Activated T-helper 2 cell treated with anti-CD3 and anti-CD28 coated beads, Interferon-gamma antibody, Interleukin-2, Interleukin-4, amounts not matched to agents 10 μg/mL and 5 μg/mL and 100 μg/mL, durations not matched to agents 14 hours and 24 hours and 36 hours (primary cell): Measurements from ENCODE around the gene TBX15. TPM values are rescaled to one million over a fixed set of nuclear protein-coding genes. Genes with fewer than 3 reads are reported as not detected.
"Not testable (repeated sequence)": the region's sequence is repeated elsewhere in the genome, so short reads cannot be mapped to it uniquely, and the experiment has no call there.

Experiments used
- DNase-seq: peaks from one replicate; pipeline ENCODE4 v3.0.0; 2021; ENCODE audit warnings: low spot score
- H3K27ac Mint-ChIP-seq: one replicate; pipeline ENCODE4 v1.8.0; 2021; ENCODE audit warnings: mixed read lengths
- H3K27me3 Mint-ChIP-seq: one replicate; pipeline ENCODE4 v1.8.0; 2021; ENCODE audit warnings: low read depth, mixed read lengths
- H3K36me3 Mint-ChIP-seq: one replicate; pipeline ENCODE4 v1.8.0; 2021; ENCODE audit warnings: low read depth, mixed read lengths
- H3K4me1 Mint-ChIP-seq: one replicate; pipeline ENCODE4 v1.8.0; 2021; ENCODE audit warnings: low read depth, mixed read lengths
- H3K4me3 Mint-ChIP-seq: one replicate; pipeline ENCODE4 v1.8.0; 2021; ENCODE audit warnings: low read depth, mild to moderate bottlenecking, moderate library complexity, mixed read lengths
- H3K9me3 Mint-ChIP-seq: one replicate; pipeline ENCODE4 v1.8.0; 2021; ENCODE audit warnings: mixed read lengths
- intact Hi-C: fragments of 100-400 bp; cut with micrococcal nuclease; formaldehyde crosslinking; loops from one replicate; pipeline ENCODE4 v1.15.1; 2023
- total RNA-seq: library from RNA; stranded (reverse); gene quantifications from 2 replicates; pipeline ENCODE4 v1.2.3, GENCODE V29; 2022

TBX15 gene
- total RNA-seq, 1 donor from 2014 or later, result not detected

GRCh38 chr1:118918230-118918939 is 69.8 kb downstream of the TBX15 start:
- Mint-ChIP-seq H3K4me1 (no peaks in the 10 kb centered on the region), H3K9me3 (peaks cover 4% of the 10 kb centered on the region), H3K27ac (no peak overlapping the region), H3K36me3 (no peaks in the 10 kb centered on the region), H3K4me3 (no peak overlapping the region), H3K27me3 (no peaks in the 10 kb centered on the region)
- intact Hi-C loops, result no loop called here
- no peak for DNase-seq

GRCh38 chr1:118916346-118916745 is 71.8 kb downstream of the TBX15 start:
- H3K36me3 Mint-ChIP-seq, DNase-seq, H3K27ac Mint-ChIP-seq, H3K4me3 Mint-ChIP-seq, intact Hi-C loops, H3K9me3 Mint-ChIP-seq, H3K27me3 Mint-ChIP-seq, H3K4me1 Mint-ChIP-seq: not testable (repeated sequence)

GRCh38 chr1:118914379-118915161 is 73.6 kb downstream of the TBX15 start:
- Mint-ChIP-seq H3K9me3 (peaks cover 4% of the 10 kb centered on the region), H3K36me3 (no peaks in the 10 kb centered on the region), H3K27ac (no peak overlapping the region), H3K4me1 (no peaks in the 10 kb centered on the region), H3K4me3 (no peak overlapping the region), H3K27me3 (no peaks in the 10 kb centered on the region)
- no peak for DNase-seq
- intact Hi-C loops, result no loop called here

- no peaks in the 10 kb centered on the region for H3K36me3 Mint-ChIP-seq
- no peak for DNase-seq
- H3K27ac Mint-ChIP-seq, result no peak overlapping the region
- intact Hi-C loops, result no loop called here
- H3K4me3 Mint-ChIP-seq, result no peak overlapping the region
- H3K9me3 Mint-ChIP-seq, result peaks cover 4% of the 10 kb centered on the region
- H3K4me1 Mint-ChIP-seq, result no peaks in the 10 kb centered on the region
- no peaks in the 10 kb centered on the region for H3K27me3 Mint-ChIP-seq
These were observed 74.3 kb downstream of the TBX15 start for GRCh38 chr1:118913818-118914217.

GRCh38 chr1:118912574-118912973 is 75.6 kb downstream of the TBX15 start:
- no peaks in the 10 kb centered on the region for H3K27me3 Mint-ChIP-seq
- no peaks in the 10 kb centered on the region for H3K4me1 Mint-ChIP-seq
- H3K36me3 Mint-ChIP-seq, result no peaks in the 10 kb centered on the region
- DNase-seq, result no peak
- H3K9me3 Mint-ChIP-seq, result no peaks in the 10 kb centered on the region
- H3K27ac Mint-ChIP-seq, result no peak overlapping the region
- no peak overlapping the region for H3K4me3 Mint-ChIP-seq
- intact Hi-C loops, result no loop called here

GRCh38 chr1:118911571-118911970 is 76.6 kb downstream of the TBX15 start:
- H3K27me3 Mint-ChIP-seq, result no peaks in the 10 kb centered on the region
- H3K36me3 Mint-ChIP-seq, result no peaks in the 10 kb centered on the region
- H3K9me3 Mint-ChIP-seq, result no peaks in the 10 kb centered on the region
- no peak for DNase-seq
- H3K4me3 Mint-ChIP-seq, result no peak overlapping the region
- no peaks in the 10 kb centered on the region for H3K4me1 Mint-ChIP-seq
- H3K27ac Mint-ChIP-seq, result no peak overlapping the region
- intact Hi-C loops, result no loop called here

- intact Hi-C loops, result no loop called here
- no peaks in the 10 kb centered on the region for H3K9me3 Mint-ChIP-seq
- no peak for DNase-seq
- H3K4me1 Mint-ChIP-seq, result no peaks in the 10 kb centered on the region
- H3K36me3 Mint-ChIP-seq, result no peaks in the 10 kb centered on the region
- H3K27me3 Mint-ChIP-seq, result no peaks in the 10 kb centered on the region
- no peak overlapping the region for H3K27ac Mint-ChIP-seq
- no peak overlapping the region for H3K4me3 Mint-ChIP-seq
These were observed 80.7 kb downstream of the TBX15 start for GRCh38 chr1:118907466-118907865.

- Mint-ChIP-seq H3K27me3 (no peaks in the 10 kb centered on the region), H3K27ac (no peak overlapping the region), H3K4me1 (no peaks in the 10 kb centered on the region), H3K4me3 (no peak overlapping the region), H3K9me3 (no peaks in the 10 kb centered on the region), H3K36me3 (no peaks in the 10 kb centered on the region)
- DNase-seq, result no peak
- intact Hi-C loops, result no loop called here
These were observed 82.5 kb downstream of the TBX15 start for GRCh38 chr1:118905671-118906070.

- no peaks in the 10 kb centered on the region for H3K9me3 Mint-ChIP-seq
- H3K36me3 Mint-ChIP-seq, result no peaks in the 10 kb centered on the region
- no peak overlapping the region for H3K4me3 Mint-ChIP-seq
- no peaks in the 10 kb centered on the region for H3K27me3 Mint-ChIP-seq
- intact Hi-C loops, result no loop called here
- no peak for DNase-seq
- no peaks in the 10 kb centered on the region for H3K4me1 Mint-ChIP-seq
- H3K27ac Mint-ChIP-seq, result no peak overlapping the region
These were observed 82.9 kb downstream of the TBX15 start for GRCh38 chr1:118905196-118905595.

GRCh38 chr1:118902711-118903191 is 85.4 kb downstream of the TBX15 start:
- intact Hi-C loops, result no loop called here
- no peak overlapping the region for H3K27ac Mint-ChIP-seq
- no peaks in the 10 kb centered on the region for H3K27me3 Mint-ChIP-seq
- H3K36me3 Mint-ChIP-seq, result no peaks in the 10 kb centered on the region
- no peaks in the 10 kb centered on the region for H3K9me3 Mint-ChIP-seq
- no peak overlapping the region for H3K4me3 Mint-ChIP-seq
- DNase-seq, result no peak
- no peaks in the 10 kb centered on the region for H3K4me1 Mint-ChIP-seq

GRCh38 chr1:118902299-118902698 is 85.8 kb downstream of the TBX15 start:
- no peaks in the 10 kb centered on the region for H3K36me3 Mint-ChIP-seq
- H3K4me3 Mint-ChIP-seq, result no peak overlapping the region
- H3K27ac Mint-ChIP-seq, result no peak overlapping the region
- no peaks in the 10 kb centered on the region for H3K9me3 Mint-ChIP-seq
- intact Hi-C loops, result no loop called here
- DNase-seq, result no peak
- no peaks in the 10 kb centered on the region for H3K4me1 Mint-ChIP-seq
- H3K27me3 Mint-ChIP-seq, result no peaks in the 10 kb centered on the region

GRCh38 chr1:118900643-118901440 is 87.3 kb downstream of the TBX15 start:
- H3K9me3 Mint-ChIP-seq, result no peaks in the 10 kb centered on the region
- no peak overlapping the region for H3K4me3 Mint-ChIP-seq
- intact Hi-C loops, result no loop called here
- H3K36me3 Mint-ChIP-seq, result no peaks in the 10 kb centered on the region
- no peak overlapping the region for H3K27ac Mint-ChIP-seq
- DNase-seq, result no peak
- H3K4me1 Mint-ChIP-seq, result no peaks in the 10 kb centered on the region
- H3K27me3 Mint-ChIP-seq, result no peaks in the 10 kb centered on the region

- H3K36me3 Mint-ChIP-seq, result no peaks in the 10 kb centered on the region
- H3K4me1 Mint-ChIP-seq, result no peaks in the 10 kb centered on the region
- no peaks in the 10 kb centered on the region for H3K9me3 Mint-ChIP-seq
- intact Hi-C loops, result no loop called here
- H3K4me3 Mint-ChIP-seq, result no peak overlapping the region
- H3K27me3 Mint-ChIP-seq, result no peaks in the 10 kb centered on the region
- no peak for DNase-seq
- H3K27ac Mint-ChIP-seq, result no peak overlapping the region
These were observed 88.8 kb downstream of the TBX15 start for GRCh38 chr1:118899340-118899739.
